Measurements from ENCODE around the gene SYT7. TPM values are rescaled to one million over a fixed set of nuclear protein-coding genes. Genes with fewer than 3 reads are reported as not detected.
"Not testable (repeated sequence)": the region's sequence is repeated elsewhere in the genome, so short reads cannot be mapped to it uniquely, and the experiment has no call there.

The SYT7 gene
- total RNA-seq, 6 experiments from 2014 or later = 13.1 to 70.8 (median 31.6) TPM

- no peak for DNase-seq
- H3K9me3 ChIP-seq = no peaks in the 10 kb centered on the region
- TF ChIP-seq POLR2A (IDR thresholded peaks at IDR 0.05) (no peak), CTCF (IDR thresholded peaks at IDR 0.05) (no peak)
- H3K4me1 ChIP-seq = no peaks in the 10 kb centered on the region
- no peak for ATAC-seq
- no peak overlapping the region for H3K27ac ChIP-seq
- no peaks in the 10 kb centered on the region for H3K27me3 ChIP-seq
- no peaks in the 10 kb centered on the region for H3K36me3 ChIP-seq
- H3K4me3 ChIP-seq = no peak overlapping the region
- 60% methylated on average over 2 of the region's 6 CpGs for WGBS (ENCODE audit: insufficient coverage, low coverage, low lambda C conversion rate, missing lambda C conversion rate)
- intact Hi-C loops (cut with DNase I) = loop anchor here in 1 of 2 donors (10.0 kb wide), 1 partner anchor 85 kb away; no protein-coding TSS in a partner anchor
These were observed 38.8 kb upstream of the SYT7 start for GRCh38 chr11:61619471-61620226.

GRCh38 chr11:61618978-61619377, 38.1 kb upstream of the SYT7 start:
- TF ChIP-seq POLR2A (IDR thresholded peaks at IDR 0.05) (no peak), CTCF (IDR thresholded peaks at IDR 0.05) (no peak)
- Histone ChIP-seq H3K36me3 (no peaks in the 10 kb centered on the region), H3K4me3 (no peak overlapping the region), H3K27me3 (no peaks in the 10 kb centered on the region), H3K27ac (no peak overlapping the region), H3K4me1 (no peaks in the 10 kb centered on the region), H3K9me3 (no peaks in the 10 kb centered on the region)
- WGBS (ENCODE audit: insufficient coverage, low coverage, low lambda C conversion rate, missing lambda C conversion rate) = 37% methylated on average over 4 of the region's 5 CpGs
- DNase-seq (no peak), ATAC-seq (no peak)
- intact Hi-C loops (cut with DNase I) = no loop called here

DNA sequence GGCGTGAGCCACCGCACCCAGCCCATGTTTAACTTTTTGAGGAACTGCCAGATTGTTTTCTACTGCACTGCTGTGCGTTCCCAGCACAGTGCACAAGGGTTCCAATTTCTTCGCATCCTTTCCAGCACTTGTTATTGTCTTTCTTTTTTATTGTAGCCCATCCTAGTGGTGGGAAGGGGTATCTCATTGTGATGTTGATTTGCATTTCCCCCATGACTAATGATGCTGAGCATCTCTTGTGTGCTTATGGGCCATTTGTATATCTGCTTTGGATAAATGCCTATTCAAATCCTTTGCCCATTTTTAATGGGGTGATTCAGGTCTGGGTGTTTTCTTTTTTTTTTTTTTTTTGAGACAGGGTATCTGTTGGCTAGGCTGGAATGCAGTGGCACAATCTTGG, 36.6 kb upstream of the SYT7 start:
- H3K27ac ChIP-seq = no peak overlapping the region
- H3K4me3 ChIP-seq = no peak overlapping the region
- TF ChIP-seq CTCF (IDR thresholded peaks at IDR 0.05) = no peak
- TF ChIP-seq POLR2A (IDR thresholded peaks at IDR 0.05) = no peak
- H3K27me3 ChIP-seq = no peaks in the 10 kb centered on the region
- ATAC-seq (no peak), DNase-seq (no peak)
- intact Hi-C loops (cut with DNase I) = no loop called here
- no peaks in the 10 kb centered on the region for H3K4me1 ChIP-seq
- no peaks in the 10 kb centered on the region for H3K9me3 ChIP-seq
- 96% methylated on average over 2 of the region's 4 CpGs for WGBS (ENCODE audit: insufficient coverage, low coverage, low lambda C conversion rate, missing lambda C conversion rate)
- H3K36me3 ChIP-seq = no peaks in the 10 kb centered on the region

- no peaks in the 10 kb centered on the region for H3K27me3 ChIP-seq
- intact Hi-C loops (cut with DNase I) = no loop called here
- no peaks in the 10 kb centered on the region for H3K9me3 ChIP-seq
- H3K4me3 ChIP-seq = no peak overlapping the region
- no peaks in the 10 kb centered on the region for H3K4me1 ChIP-seq
- WGBS (ENCODE audit: insufficient coverage, low coverage, low lambda C conversion rate, missing lambda C conversion rate) = 48% methylated on average over 2 of the region's 2 CpGs
- TF ChIP-seq CTCF (IDR thresholded peaks at IDR 0.05) (no peak), POLR2A (IDR thresholded peaks at IDR 0.05) (no peak)
- DNase-seq (no peak), ATAC-seq (no peak)
- no peaks in the 10 kb centered on the region for H3K36me3 ChIP-seq
- no peak overlapping the region for H3K27ac ChIP-seq
These were observed 35.6 kb upstream of the SYT7 start for GRCh38 chr11:61616434-61616833.

GRCh38 chr11:61614782-61615181, 33.9 kb upstream of the SYT7 start:
- H3K27me3 ChIP-seq; H3K27ac ChIP-seq; intact Hi-C loops (cut with DNase I); H3K36me3 ChIP-seq; DNase-seq; H3K4me3 ChIP-seq; H3K9me3 ChIP-seq; ATAC-seq; H3K4me1 ChIP-seq: not testable (repeated sequence)
- 54% methylated on average over 6 of the region's 6 CpGs for WGBS (ENCODE audit: insufficient coverage, low coverage, low lambda C conversion rate, missing lambda C conversion rate)
